Panc1 (cell line): Measurements from ENCODE around the gene KRTAP10-9.

ENCODE experiments used
- CTCF ChIP-seq: fragments of 450-650 bp; IDR thresholded peaks from 2 replicates; pipeline ENCODE4 v1.5.1; 2017; ENCODE audit warnings: mild to moderate bottlenecking
- POLR2AphosphoS5 ChIP-seq: IDR thresholded peaks from 2 replicates; pipeline ENCODE4 v1.6.1; 2012; ENCODE audit warnings: mild to moderate bottlenecking, low read depth, low read length, moderate library complexity
- REST ChIP-seq, 2 experiments: IDR thresholded peaks; 2 replicates each; pipeline ENCODE4 v1.6.1; 2011 to 2012; ENCODE audit warnings: low read depth in 2 of 2, control low read depth in 1 of 2, low read length in 1 of 2, mild to moderate bottlenecking in 1 of 2, moderate library complexity in 1 of 2; ENCODE audit not compliant: insufficient read depth in 1 of 2
- SIN3A ChIP-seq: IDR thresholded peaks from 2 replicates; pipeline ENCODE4 v1.6.1; 2012; ENCODE audit warnings: low read depth, mild to moderate bottlenecking, low read length, moderate library complexity, borderline replicate concordance; ENCODE audit not compliant: insufficient read depth
- TCF7L2 ChIP-seq: IDR thresholded peaks from 2 replicates; pipeline ENCODE4 v1.6.1; 2011; ENCODE audit warnings: mild to moderate bottlenecking, low read depth, low read length, inconsistent platforms

GRCh38 chr21:44611551-44611950 lies 15.3 kb upstream of the KRTAP10-9 start:
- TF ChIP-seq CTCF (no peak), TCF7L2 (no peak), REST (IDR thresholded peaks at IDR 0.05; ENCODE audit: insufficient read depth in 1 of 2, low read depth in 2 of 2, low read length in 1 of 2) (no peak), POLR2AphosphoS5 (no peak), SIN3A (no peak)
